HPDE6-E6E7 (cell line): ENCODE measurements around the gene UNC50.
A peak's percentile ranks its signal among the peaks of the same experiment; 100 is the strongest.
"Not testable (repeated sequence)": the region's sequence is repeated elsewhere in the genome, so short reads cannot be mapped to it uniquely, and the experiment has no call there.

Experiments used
- DNase-seq: peaks from one replicate; pipeline ENCODE4 v3.0.0; 2011; ENCODE audit warnings: missing footprints; ENCODE audit errors: extremely low spot score

Gene UNC50

DNA sequence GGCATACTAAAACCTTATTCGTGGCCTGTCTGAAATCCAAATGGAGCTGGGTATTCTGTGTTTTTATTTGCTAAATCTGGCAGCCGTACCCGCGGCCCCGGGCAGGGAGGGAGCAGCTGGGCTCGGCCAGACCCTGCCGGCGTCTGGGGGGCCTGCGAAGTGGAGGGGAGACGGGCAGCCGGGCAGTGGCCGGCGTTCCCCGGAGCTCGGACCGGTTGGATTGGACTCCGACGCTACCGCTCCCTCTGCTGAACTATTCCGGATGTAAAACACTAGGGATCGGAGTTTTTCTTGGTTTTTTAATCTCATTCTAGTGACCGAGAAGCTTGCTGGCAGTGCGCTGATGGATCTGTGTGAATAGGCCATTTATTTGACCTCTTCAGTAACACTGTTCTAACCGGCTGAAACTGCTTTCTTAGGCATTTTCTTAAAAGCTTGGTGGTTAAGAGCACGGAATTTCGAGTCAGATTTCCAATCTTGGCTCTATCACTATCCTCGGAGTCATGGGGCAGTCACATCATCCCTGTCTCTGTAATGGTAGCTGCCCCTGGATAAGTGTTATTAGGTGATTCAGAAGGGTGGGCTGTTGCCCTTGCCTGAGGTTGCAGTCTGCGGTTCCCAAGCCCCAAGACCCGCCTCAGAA lies 694 bp downstream of the UNC50 start:
- no peak for DNase-seq

- DNase-seq: no peak
Observed at GRCh38 chr2:98614024-98614739, 5.8 kb downstream of the UNC50 start.

GRCh38 chr2:98615481-98615880 lies 7.1 kb downstream of the UNC50 start:
- no peak for DNase-seq

- no peak for DNase-seq
Observed at GRCh38 chr2:98617149-98617548, 8.8 kb downstream of the UNC50 start.

GRCh38 chr2:98623657-98624056 lies 15.3 kb downstream of the UNC50 start:
- DNase-seq: no peak

GRCh38 chr2:98632351-98632750 lies 24.0 kb downstream of the UNC50 start:
- DNase-seq: no peak

GRCh38 chr2:98634406-98635092 lies 26.2 kb downstream of the UNC50 start:
- DNase-seq: no peak

GRCh38 chr2:98637401-98638147 lies 29.2 kb downstream of the UNC50 start:
- DNase-seq: no peak

- no peak for DNase-seq
Observed at GRCh38 chr2:98643496-98644100, 35.2 kb downstream of the UNC50 start.

- DNase-seq: no peak
Observed at GRCh38 chr2:98647636-98648035, 39.2 kb downstream of the UNC50 start.

GRCh38 chr2:98648451-98648850 lies 40.1 kb downstream of the UNC50 start:
- no peak for DNase-seq

GRCh38 chr2:98649135-98649991 lies 41.0 kb downstream of the UNC50 start:
- peak; percentile 39 for DNase-seq

- no peak for DNase-seq
Observed at GRCh38 chr2:98649992-98650375, 41.6 kb downstream of the UNC50 start.

DNA sequence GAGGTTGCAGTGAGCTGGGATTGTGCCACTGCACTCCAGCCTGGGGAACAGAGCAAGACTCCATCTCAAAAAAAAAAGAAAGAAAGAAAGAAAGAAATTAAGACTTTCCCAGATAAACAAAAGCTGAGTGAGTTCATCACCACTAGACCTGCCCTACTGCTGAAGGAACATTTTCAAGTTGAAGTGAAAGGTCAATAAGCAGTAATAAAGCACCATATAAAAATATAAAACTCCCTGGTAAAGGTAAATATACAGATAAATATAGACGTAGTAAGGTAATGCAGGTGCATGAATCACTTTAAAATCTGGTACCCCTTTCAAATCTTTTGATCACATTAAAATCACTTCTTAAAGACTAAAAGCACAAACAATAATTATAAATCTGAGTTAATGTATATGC lies 42.6 kb downstream of the UNC50 start:
- DNase-seq: no peak

DNA sequence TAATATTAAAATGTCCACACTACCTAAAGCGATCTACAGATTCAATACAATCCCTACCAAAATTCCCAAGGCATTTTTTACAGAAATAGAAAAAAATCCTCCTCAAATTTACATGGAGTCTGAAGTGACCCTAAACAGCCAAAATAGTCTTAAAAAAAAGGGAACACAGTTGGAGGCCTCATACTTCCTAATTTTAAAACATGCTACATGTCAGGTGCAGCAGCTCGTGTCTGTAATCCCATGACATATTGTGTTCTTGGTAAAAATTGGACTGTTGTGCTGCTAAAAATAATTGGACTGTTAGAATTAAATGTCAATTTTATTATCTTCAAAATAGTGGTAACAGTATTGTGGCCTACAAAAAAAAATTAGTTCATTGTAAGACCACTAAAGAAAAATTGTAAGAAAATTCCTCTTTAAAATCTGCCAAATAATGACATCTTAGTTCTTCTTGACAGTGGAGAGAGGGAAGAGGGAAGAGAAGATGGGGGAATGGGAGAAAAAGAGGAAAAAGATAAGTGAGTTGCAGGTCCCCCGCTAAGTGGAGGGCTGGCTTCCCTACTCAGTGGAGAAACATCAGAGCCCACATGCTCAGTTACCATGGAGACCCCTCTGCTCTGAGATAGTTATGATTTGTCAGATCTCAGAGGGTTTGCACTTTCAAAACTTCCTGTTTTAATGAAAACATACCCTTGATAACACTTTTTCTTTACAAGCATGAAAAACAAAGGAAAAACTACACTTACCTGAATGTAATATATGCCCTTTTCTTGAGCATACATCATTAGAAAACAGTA lies 46.5 kb downstream of the UNC50 start:
- DNase-seq: no peak

DNA sequence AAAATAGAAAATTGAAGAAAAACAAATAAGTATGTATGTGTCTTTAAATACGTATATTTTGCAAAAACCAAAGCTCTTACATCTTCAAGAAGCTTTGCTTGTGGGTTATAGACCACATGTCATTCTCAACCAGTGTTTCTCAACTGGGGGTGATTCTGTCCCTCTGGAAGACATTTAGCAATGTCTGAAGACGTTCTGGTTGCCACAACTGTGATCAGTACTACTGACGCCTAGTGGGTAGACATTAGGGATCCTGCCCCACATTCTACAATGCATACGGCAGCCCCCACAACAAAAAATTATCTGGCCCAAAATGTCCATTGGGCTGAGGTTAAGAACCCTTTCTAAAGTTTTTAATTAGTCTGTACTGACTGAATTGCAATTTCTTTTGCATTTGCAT lies 48.4 kb downstream of the UNC50 start:
- no peak for DNase-seq

GRCh38 chr2:98658816-98659490 lies 50.6 kb downstream of the UNC50 start:
- DNase-seq: no peak

- DNase-seq: not testable (repeated sequence)
Observed at GRCh38 chr2:98659491-98659840, 51.1 kb downstream of the UNC50 start.

DNA sequence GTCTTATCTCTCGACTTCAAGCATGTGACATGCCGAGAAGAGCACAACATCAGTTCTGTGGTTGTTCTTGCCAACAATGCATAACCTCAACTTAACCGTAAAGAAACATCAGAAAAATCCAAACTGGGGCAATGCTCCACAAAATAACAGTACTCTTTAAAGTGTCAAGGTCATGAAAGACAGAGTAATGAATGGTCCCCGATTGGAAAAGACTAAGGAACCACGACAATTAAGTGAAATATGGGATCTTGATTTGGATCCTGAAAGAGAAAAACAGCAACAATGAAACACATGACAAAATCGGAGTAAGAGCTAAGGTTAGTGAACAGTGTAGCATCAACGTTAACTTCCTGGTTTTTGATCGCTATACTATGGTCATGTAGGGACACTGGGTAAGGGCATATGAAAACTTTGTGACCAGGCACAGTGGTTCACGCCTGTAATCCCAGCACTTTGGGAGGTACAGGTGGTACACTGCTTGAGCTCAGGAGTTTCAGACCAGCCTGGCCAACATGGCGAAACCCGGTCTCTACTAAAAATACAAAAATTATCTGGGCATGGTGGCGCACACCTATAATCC lies 55.2 kb downstream of the UNC50 start:
- DNase-seq: no peak
